RWPE2 (cell line): ENCODE data around the gene ZNF775.

Experiments used
- ATAC-seq: fragments of 200-7000 bp; cut with Tn5 transposase; 3 replicates; pipeline ENCODE4 v1.9.1; 2021; ENCODE audit warnings: low read depth
- DNase-seq: peaks from one replicate; pipeline ENCODE4 v3.0.0-alpha.2; 2020; ENCODE audit warnings: low spot score
- H3K27ac ChIP-seq: fragments of 450-650 bp; 2 replicates; pipeline ENCODE4 v1.5.1; 2017; ENCODE audit warnings: mild to moderate bottlenecking; ENCODE audit not compliant: poor library complexity, severe bottlenecking
- H3K27me3 ChIP-seq: fragments of 250-450 bp; sonication (Bioruptor Pico); 2 replicates; pipeline ENCODE4 v1.5.1; 2021; ENCODE audit warnings: mild to moderate bottlenecking, moderate library complexity; ENCODE audit not compliant: insufficient read depth, poor library complexity, severe bottlenecking
- H3K36me3 ChIP-seq: fragments of 250-450 bp; sonication (Bioruptor Pico); 2 replicates; pipeline ENCODE4 v1.5.1; 2020; ENCODE audit warnings: low read depth, mild to moderate bottlenecking, moderate library complexity
- H3K4me1 ChIP-seq: fragments of 250-450 bp; sonication (Bioruptor Pico); 2 replicates; pipeline ENCODE4 v1.5.1; 2021; ENCODE audit warnings: mild to moderate bottlenecking, moderate library complexity; ENCODE audit not compliant: insufficient read depth, poor library complexity, severe bottlenecking
- H3K4me3 ChIP-seq: fragments of 250-450 bp; sonication (Bioruptor Pico); 2 replicates; pipeline ENCODE4 v1.5.1; 2021; ENCODE audit warnings: mild to moderate bottlenecking, moderate library complexity; ENCODE audit not compliant: severe bottlenecking
- H3K9me3 ChIP-seq: fragments of 250-450 bp; sonication (Bioruptor Pico); 2 replicates; pipeline ENCODE4 v1.5.1; 2021; ENCODE audit warnings: mild to moderate bottlenecking, moderate library complexity; ENCODE audit not compliant: severe bottlenecking
- TF ChIP-seq, protein P1 (sequence below): fragments of 450-650 bp; IDR thresholded peaks from one replicate; pipeline ENCODE4 v1.5.1; 2017; ENCODE audit warnings: mild to moderate bottlenecking, moderate library complexity; ENCODE audit not compliant: poor library complexity, severe bottlenecking

ZNF775 gene

DNA sequence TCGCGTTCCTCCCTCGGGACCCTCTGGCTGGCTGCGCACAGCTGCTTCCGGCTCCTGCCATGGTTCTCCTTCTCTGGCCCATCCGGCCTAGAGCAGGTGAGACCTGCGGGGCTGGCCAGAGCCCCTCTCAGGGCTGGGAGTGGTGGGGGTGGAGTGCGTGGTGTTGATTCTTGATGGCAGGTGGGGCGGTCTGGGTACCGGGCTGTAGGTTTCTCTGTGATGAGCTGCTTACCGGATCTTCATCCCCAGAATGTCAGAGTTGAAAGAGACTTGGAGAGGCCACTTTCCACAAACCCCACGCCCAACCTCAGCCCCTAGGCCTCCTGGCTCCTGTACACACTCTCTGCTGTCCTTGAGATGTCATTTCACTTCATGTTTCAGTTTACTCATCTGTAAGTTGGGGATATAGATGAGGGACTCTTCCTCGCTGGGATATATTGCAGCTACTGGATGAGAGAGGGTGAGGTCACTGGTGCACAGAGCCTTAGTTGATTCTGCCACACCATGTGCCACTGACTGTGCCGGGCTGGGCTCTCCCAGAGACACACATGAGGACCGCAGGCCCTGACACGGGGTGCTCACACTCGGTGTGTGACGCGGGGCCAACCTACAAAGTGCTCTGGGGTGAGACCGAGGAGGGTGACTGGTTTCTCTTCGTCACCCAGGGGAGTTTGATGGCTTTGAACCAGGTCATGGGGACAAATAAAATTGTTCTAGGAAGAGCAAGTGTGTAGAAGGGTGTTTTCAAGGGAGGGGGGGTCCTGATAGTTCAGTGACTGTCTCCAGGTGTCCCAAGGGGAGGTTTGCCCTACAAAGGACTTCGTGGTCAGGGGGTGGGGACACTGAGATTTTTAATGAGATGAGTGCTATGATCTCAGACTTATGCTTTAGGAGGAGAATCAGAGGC lies 29.5 kb downstream of the ZNF775 start:
- TF ChIP-seq, protein P1, sequence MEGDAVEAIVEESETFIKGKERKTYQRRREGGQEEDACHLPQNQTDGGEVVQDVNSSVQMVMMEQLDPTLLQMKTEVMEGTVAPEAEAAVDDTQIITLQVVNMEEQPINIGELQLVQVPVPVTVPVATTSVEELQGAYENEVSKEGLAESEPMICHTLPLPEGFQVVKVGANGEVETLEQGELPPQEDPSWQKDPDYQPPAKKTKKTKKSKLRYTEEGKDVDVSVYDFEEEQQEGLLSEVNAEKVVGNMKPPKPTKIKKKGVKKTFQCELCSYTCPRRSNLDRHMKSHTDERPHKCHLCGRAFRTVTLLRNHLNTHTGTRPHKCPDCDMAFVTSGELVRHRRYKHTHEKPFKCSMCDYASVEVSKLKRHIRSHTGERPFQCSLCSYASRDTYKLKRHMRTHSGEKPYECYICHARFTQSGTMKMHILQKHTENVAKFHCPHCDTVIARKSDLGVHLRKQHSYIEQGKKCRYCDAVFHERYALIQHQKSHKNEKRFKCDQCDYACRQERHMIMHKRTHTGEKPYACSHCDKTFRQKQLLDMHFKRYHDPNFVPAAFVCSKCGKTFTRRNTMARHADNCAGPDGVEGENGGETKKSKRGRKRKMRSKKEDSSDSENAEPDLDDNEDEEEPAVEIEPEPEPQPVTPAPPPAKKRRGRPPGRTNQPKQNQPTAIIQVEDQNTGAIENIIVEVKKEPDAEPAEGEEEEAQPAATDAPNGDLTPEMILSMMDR = no peak
- Histone ChIP-seq H3K36me3 (no peaks in the 10 kb centered on the region), H3K4me1 (peaks cover 5% of the 10 kb centered on the region), H3K4me3 (no peak overlapping the region), H3K27me3 (no peaks in the 10 kb centered on the region), H3K9me3 (no peaks in the 10 kb centered on the region), H3K27ac (no peak overlapping the region)
- DNase-seq (no peak), ATAC-seq (no peak)

DNA sequence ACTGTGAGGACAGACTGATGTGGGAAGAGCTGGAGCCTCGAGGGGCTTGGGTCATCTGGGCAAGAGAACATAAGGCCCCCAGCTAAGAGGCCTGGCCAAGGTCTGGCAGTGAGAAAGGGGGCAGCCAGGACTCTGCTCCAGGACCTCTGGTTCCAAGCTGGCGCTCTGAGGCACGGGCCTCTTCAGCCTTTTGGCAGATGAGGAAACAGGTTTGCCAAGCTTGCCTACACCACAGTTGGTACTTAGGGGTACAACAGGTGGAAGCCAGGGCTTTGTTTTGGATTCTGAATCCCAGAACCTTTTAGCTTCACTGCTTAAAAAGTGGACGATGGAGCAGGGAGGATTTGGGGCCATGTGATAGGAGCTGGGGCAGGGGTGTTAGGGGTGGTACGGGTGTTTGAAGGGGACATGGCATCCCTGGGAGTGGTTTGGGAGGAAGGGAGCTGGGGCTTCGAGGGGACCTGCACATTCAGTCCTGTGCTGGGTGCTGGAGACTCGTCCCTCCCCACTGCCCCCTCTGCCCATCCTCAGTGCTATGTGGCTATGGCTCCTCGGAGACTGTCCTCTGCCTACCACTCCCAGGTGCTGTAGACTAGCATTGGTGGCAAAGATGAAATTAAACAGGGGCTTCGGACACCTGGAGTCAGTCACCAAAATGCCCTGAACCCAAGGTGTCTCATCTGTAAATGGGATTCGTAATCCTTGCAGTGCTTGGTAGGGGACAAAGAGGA lies 30.3 kb downstream of the ZNF775 start:
- no peaks in the 10 kb centered on the region for H3K36me3 ChIP-seq
- no peak for ATAC-seq
- H3K9me3 ChIP-seq = no peaks in the 10 kb centered on the region
- TF ChIP-seq, protein P1 = no peak
- H3K4me1 ChIP-seq = peaks cover 1% of the 10 kb centered on the region
- no peaks in the 10 kb centered on the region for H3K27me3 ChIP-seq
- DNase-seq = no peak
- H3K27ac ChIP-seq = no peak overlapping the region
- H3K4me3 ChIP-seq = no peak overlapping the region

DNA sequence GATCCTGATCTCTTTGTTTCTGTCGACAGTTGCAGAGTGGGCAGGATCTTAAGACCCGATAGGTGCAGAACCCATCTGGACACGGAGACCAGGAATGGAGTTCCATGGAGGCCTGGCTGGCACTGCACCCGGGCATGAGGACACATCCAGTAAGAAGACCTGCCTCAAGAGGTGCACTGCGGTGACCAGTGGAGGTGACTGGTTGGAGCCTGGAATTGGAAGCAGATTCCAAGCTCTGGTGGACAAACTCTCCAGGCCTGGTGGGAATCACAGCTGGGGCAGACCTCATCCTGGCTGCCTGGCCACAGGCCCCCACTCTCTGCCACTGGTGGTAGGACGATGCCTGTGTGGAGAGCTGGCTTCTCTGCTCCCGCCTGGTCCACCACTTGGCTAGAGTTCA lies 31.0 kb downstream of the ZNF775 start:
- Histone ChIP-seq H3K27me3 (no peaks in the 10 kb centered on the region), H3K4me3 (no peak overlapping the region), H3K36me3 (no peaks in the 10 kb centered on the region), H3K27ac (no peak overlapping the region), H3K9me3 (no peaks in the 10 kb centered on the region), H3K4me1 (no peaks in the 10 kb centered on the region)
- no peak for DNase-seq
- TF ChIP-seq, protein P1 = no peak
- no peak for ATAC-seq

DNA sequence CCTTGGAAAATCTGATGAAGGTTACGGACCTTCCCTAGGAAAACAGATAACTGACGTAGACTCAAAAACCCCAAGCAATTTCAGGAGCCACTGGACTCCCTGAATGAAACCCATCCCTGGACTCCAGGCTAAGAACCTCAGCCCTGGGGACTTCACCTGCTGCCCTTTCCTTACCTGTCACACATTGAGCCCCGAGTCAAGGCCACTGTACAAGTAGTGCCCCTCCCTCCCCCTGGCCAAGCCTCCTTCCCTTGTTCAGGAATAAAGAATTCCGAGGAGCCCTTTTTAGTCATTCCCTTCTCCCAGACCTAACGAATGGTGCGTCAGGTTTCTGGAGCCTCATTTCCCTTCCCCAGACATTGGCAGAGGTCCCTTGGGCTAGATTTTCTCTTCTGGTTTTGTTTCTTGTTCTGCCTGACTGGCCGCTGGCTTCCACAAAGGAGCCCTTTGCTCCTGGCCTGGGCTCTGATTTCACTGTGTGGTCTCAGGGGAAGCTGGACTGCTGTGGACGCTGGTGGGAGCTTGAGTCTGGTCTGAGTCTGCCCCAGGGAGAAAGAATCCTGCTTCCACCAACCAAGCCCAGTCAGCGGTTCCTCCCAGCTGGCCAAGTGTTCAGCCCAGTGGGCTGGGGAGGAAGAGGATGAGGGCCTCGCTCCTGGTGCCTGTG lies 31.7 kb downstream of the ZNF775 start:
- ATAC-seq = no peak

More for the DNA sequence above, 31.7 kb downstream of the ZNF775 start:
- H3K36me3 ChIP-seq = no peaks in the 10 kb centered on the region
- no peaks in the 10 kb centered on the region for H3K4me1 ChIP-seq
- H3K27ac ChIP-seq = no peak overlapping the region
- TF ChIP-seq, protein P1 = no peak
- DNase-seq = no peak
- no peaks in the 10 kb centered on the region for H3K27me3 ChIP-seq
- H3K4me3 ChIP-seq = no peak overlapping the region
- no peaks in the 10 kb centered on the region for H3K9me3 ChIP-seq
